Hepatocyte (in vitro differentiated cells): ENCODE results near the gene EPHB2. TPM values are rescaled to one million over a fixed set of nuclear protein-coding genes. Genes with fewer than 3 reads are reported as not detected.

Source experiments
- DNase-seq: peaks from one replicate; pipeline ENCODE4 v3.0.0-alpha.2; 2016; ENCODE audit warnings: low spot score
- H2AFZ ChIP-seq: fragments of 200-600 bp; sonication (generic); 2 replicates; pipeline ENCODE4 v1.6.0; 2016; ENCODE audit warnings: antibody characterized with exemption, mild to moderate bottlenecking
- H3K27ac ChIP-seq: fragments of 200-600 bp; sonication (generic); 2 replicates; pipeline ENCODE4 v1.5.1; 2016; ENCODE audit warnings: mild to moderate bottlenecking
- H3K27me3 ChIP-seq: fragments of 200-600 bp; sonication (generic); 2 replicates; pipeline ENCODE4 v1.6.1; 2016
- H3K36me3 ChIP-seq: fragments of 200-600 bp; sonication (generic); replicated peaks from 2 replicates; pipeline ENCODE4 v1.5.1; 2016; ENCODE audit warnings: low read depth; ENCODE audit not compliant: insufficient read depth
- H3K4me1 ChIP-seq: fragments of 200-600 bp; sonication (generic); 2 replicates; pipeline ENCODE4 v1.5.1; 2016; ENCODE audit warnings: mild to moderate bottlenecking, moderate library complexity; ENCODE audit not compliant: insufficient read depth
- H3K4me2 ChIP-seq: fragments of 200-600 bp; sonication (generic); 2 replicates; pipeline ENCODE4 v1.6.0; 2016
- H3K4me3 ChIP-seq: fragments of 200-600 bp; sonication (generic); 2 replicates; pipeline ENCODE4 v1.5.1; 2016; ENCODE audit warnings: mild to moderate bottlenecking
- H3K79me2 ChIP-seq: fragments of 200-600 bp; sonication (generic); 2 replicates; pipeline ENCODE4 v1.6.0; 2017; ENCODE audit warnings: mild to moderate bottlenecking
- H3K9me2 ChIP-seq: fragments of 200-600 bp; sonication (generic); replicated peaks from 2 replicates; pipeline ENCODE4 v1.6.0; 2017; ENCODE audit warnings: mild to moderate bottlenecking; ENCODE audit not compliant: insufficient read depth
- H3K9me3 ChIP-seq: fragments of 200-600 bp; sonication (generic); 2 replicates; pipeline ENCODE4 v1.5.1; 2016; ENCODE audit warnings: low read depth, mild to moderate bottlenecking
- H4K20me1 ChIP-seq: fragments of 200-600 bp; sonication (generic); 2 replicates; pipeline ENCODE4 v1.6.0; 2016; ENCODE audit warnings: mild to moderate bottlenecking; ENCODE audit not compliant: insufficient read depth, poor library complexity, severe bottlenecking
- CTCF ChIP-seq: fragments of 200-600 bp; sonication (generic); IDR thresholded peaks from 2 replicates; pipeline ENCODE4 v1.5.1; 2016; ENCODE audit warnings: antibody characterized with exemption, mild to moderate bottlenecking; ENCODE audit not compliant: poor library complexity
- EZH2 ChIP-seq: fragments of 200-600 bp; sonication (generic); IDR thresholded peaks from 2 replicates; pipeline ENCODE4 v1.6.1; 2016; ENCODE audit warnings: antibody characterized with exemption, mild to moderate bottlenecking, borderline replicate concordance
- EZH2phosphoT487 ChIP-seq: fragments of 200-600 bp; sonication (generic); IDR thresholded peaks from one replicate; pipeline ENCODE4 v1.6.1; 2018; ENCODE audit warnings: antibody characterized with exemption, mild to moderate bottlenecking, low read depth, moderate library complexity; ENCODE audit not compliant: unreplicated experiment, severe bottlenecking
- WGBS: methylation state at CpG from one replicate; pipeline ENCODE4 v1.1.6; 2016; ENCODE audit warnings: low lambda C conversion rate; ENCODE audit errors: missing lambda C conversion rate; 5-methylcytosine and 5-hydroxymethylcytosine counted together
- polyA plus RNA-seq: library from polyadenylated mRNA; unstranded; fragments of >200 nt; fragmentation: Nextera tagmentation; extraction: Ambion mirVana; gene quantifications from 2 replicates; pipeline ENCODE4 v1.2.1, GENCODE V29; 2016
- total RNA-seq: library from RNA; depleted of rRNA; stranded (reverse); fragments of >200 nt; gene quantifications from 2 replicates; pipeline ENCODE4 v1.2.3, GENCODE V29; 2014

EPHB2 gene
- total and polyA plus RNA-seq, 2 experiments from 2014 or later, result 17.2 to 18.3 TPM

- Histone ChIP-seq H3K36me3 (no peaks in the 10 kb centered on the region), H4K20me1 (peaks cover 6% of the 10 kb centered on the region), H3K4me1 (peaks cover 10% of the 10 kb centered on the region), H3K9me2 (no peaks in the 10 kb centered on the region), H3K4me3 (no peak overlapping the region), H3K9me3 (no peaks in the 10 kb centered on the region), H3K27me3 (no peaks in the 10 kb centered on the region), H3K79me2 (no peaks in the 10 kb centered on the region), H3K4me2 (no peak overlapping the region), H2AFZ (no peak overlapping the region), H3K27ac (no peak overlapping the region)
- TF ChIP-seq CTCF, result no peak
- TF ChIP-seq EZH2, result no peak
- TF ChIP-seq EZH2phosphoT487, result no peak
- WGBS, result 67% methylated on average over 9 of the region's 9 CpGs
- DNase-seq, result no peak
These were observed 68.4 kb downstream of the EPHB2 start for GRCh38 chr1:22778862-22779520.

- no peaks in the 10 kb centered on the region for H3K27me3 ChIP-seq
- WGBS, result 91% methylated on average over 14 of the region's 14 CpGs
- H3K79me2 ChIP-seq, result no peaks in the 10 kb centered on the region
- DNase-seq, result no peak
- no peak overlapping the region for H3K4me3 ChIP-seq
- H2AFZ ChIP-seq, result no peak overlapping the region
- H4K20me1 ChIP-seq, result peaks cover 2% of the 10 kb centered on the region
- no peak overlapping the region for H3K27ac ChIP-seq
- H3K9me3 ChIP-seq, result no peaks in the 10 kb centered on the region
- no peaks in the 10 kb centered on the region for H3K9me2 ChIP-seq
- H3K4me2 ChIP-seq, result no peak overlapping the region
- H3K4me1 ChIP-seq, result peaks cover 2% of the 10 kb centered on the region
- no peaks in the 10 kb centered on the region for H3K36me3 ChIP-seq
- TF ChIP-seq EZH2phosphoT487 (no peak), EZH2 (no peak), CTCF (no peak)
These were observed 70.1 kb downstream of the EPHB2 start for GRCh38 chr1:22780696-22781095.

GRCh38 chr1:22781483-22781882, 70.8 kb downstream of the EPHB2 start:
- H2AFZ ChIP-seq, result no peak overlapping the region
- no peaks in the 10 kb centered on the region for H3K9me3 ChIP-seq
- WGBS, result 97% methylated on average over 4 of the region's 4 CpGs
- peaks cover 2% of the 10 kb centered on the region for H4K20me1 ChIP-seq
- no peak overlapping the region for H3K4me3 ChIP-seq
- H3K9me2 ChIP-seq, result no peaks in the 10 kb centered on the region
- H3K27ac ChIP-seq, result no peak overlapping the region
- H3K79me2 ChIP-seq, result no peaks in the 10 kb centered on the region
- no peaks in the 10 kb centered on the region for H3K4me1 ChIP-seq
- no peak for TF ChIP-seq EZH2
- no peak for TF ChIP-seq CTCF
- no peak for TF ChIP-seq EZH2phosphoT487
- no peak for DNase-seq
- H3K27me3 ChIP-seq, result peaks cover 4% of the 10 kb centered on the region
- no peak overlapping the region for H3K4me2 ChIP-seq
- no peaks in the 10 kb centered on the region for H3K36me3 ChIP-seq
